CD4-positive, alpha-beta T cell treated with Interleukin-6 at 100 ng/mL for 8 hours (primary cell): ENCODE results near the gene WDFY4.

Experiments used
- DNase-seq: peaks from one replicate; pipeline ENCODE4 v3.0.0-alpha.2; 2020; ENCODE audit warnings: mixed read lengths, low spot score

The WDFY4 gene

GRCh38 chr10:48792687-48793096 lies 108.0 kb downstream of the WDFY4 start:
- DNase-seq = no peak

GRCh38 chr10:48794074-48794473 lies 109.4 kb downstream of the WDFY4 start:
- no peak for DNase-seq

- no peak for DNase-seq
Observed at GRCh38 chr10:48796713-48797245, 112.1 kb downstream of the WDFY4 start.

GRCh38 chr10:48797830-48798229 lies 113.2 kb downstream of the WDFY4 start:
- no peak for DNase-seq

- DNase-seq = no peak
Observed at GRCh38 chr10:48798481-48799254, 114.0 kb downstream of the WDFY4 start.

- no peak for DNase-seq
Observed at GRCh38 chr10:48799341-48800006, 114.8 kb downstream of the WDFY4 start.

- peak; percentile 15 for DNase-seq
Observed at GRCh38 chr10:48800007-48800675, 115.5 kb downstream of the WDFY4 start.

- DNase-seq = no peak
Observed at GRCh38 chr10:48801001-48801421, 116.3 kb downstream of the WDFY4 start.

- DNase-seq = no peak
Observed at GRCh38 chr10:48802611-48803071, 118.0 kb downstream of the WDFY4 start.

- DNase-seq = no peak
Observed at GRCh38 chr10:48803801-48804584, 119.3 kb downstream of the WDFY4 start.

GRCh38 chr10:48804740-48805182 lies 120.1 kb downstream of the WDFY4 start:
- DNase-seq = no peak

GRCh38 chr10:48805411-48805810 lies 120.7 kb downstream of the WDFY4 start:
- DNase-seq = no peak

GRCh38 chr10:48805848-48806247 lies 121.2 kb downstream of the WDFY4 start:
- DNase-seq = no peak

- no peak for DNase-seq
Observed at GRCh38 chr10:48806342-48806741, 121.7 kb downstream of the WDFY4 start.

GRCh38 chr10:48807791-48808470 lies 123.3 kb downstream of the WDFY4 start:
- DNase-seq = no peak

GRCh38 chr10:48809261-48809660 lies 124.6 kb downstream of the WDFY4 start:
- DNase-seq = no peak

GRCh38 chr10:48811461-48811860 lies 126.8 kb downstream of the WDFY4 start:
- no peak for DNase-seq

GRCh38 chr10:48811917-48812316 lies 127.2 kb downstream of the WDFY4 start:
- DNase-seq = no peak

- DNase-seq = no peak
Observed at GRCh38 chr10:48813291-48813690, 128.6 kb downstream of the WDFY4 start.

- DNase-seq = no peak
Observed at GRCh38 chr10:48813825-48814224, 129.2 kb downstream of the WDFY4 start.

- DNase-seq = no peak
Observed at GRCh38 chr10:48814933-48815332, 130.3 kb downstream of the WDFY4 start.
